ENCODE measurements around the gene MADD.

MADD gene

DNA sequence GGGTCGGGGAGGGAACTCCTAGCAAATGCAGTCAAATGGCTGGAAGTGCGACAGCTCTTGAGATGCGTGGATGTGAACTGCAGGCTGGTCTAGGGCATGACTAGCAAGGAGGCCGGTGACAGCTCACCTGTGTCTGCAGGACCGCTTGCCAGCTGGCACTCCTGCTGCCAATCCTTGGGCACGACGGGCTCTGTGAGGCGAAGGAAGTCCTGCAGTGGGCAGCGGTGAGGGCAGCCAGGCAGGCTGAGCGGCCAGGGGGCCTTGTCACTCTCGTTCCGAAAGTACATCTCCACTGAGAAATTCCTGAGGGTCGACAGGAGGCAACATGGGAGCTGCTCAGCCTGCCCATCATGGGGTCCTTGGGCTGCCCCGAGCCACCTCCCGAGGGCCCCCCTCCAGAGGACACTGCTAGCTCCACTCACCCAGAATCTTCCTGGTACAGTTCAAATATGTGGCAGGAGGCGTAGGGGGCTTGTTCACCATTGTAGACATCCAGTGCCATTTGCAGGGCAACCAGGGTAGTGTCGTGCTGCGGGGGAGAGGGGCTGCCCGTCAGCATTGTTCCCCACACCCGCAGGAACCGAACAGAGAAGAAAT is 27.2 kb upstream of the MADD start:
- Histone ChIP-seq H4K20me1 (ENCODE audit: insufficient read depth, low read length) (no peaks in the 10 kb centered on the region), H3K27ac (ENCODE audit: low read length) (no peak overlapping the region), H3K4me2 (ENCODE audit: insufficient read depth, low read length) (no peak overlapping the region), H3K4me3 (ENCODE audit: low read depth in 1 of 2, low read length in 2 of 2) (no peak overlapping the region), H2AFZ (ENCODE audit: low read depth, low read length) (no peak overlapping the region), H3K79me2 (ENCODE audit: insufficient read depth, low read length) (peaks cover 9% of the 10 kb centered on the region), H3K9ac (ENCODE audit: low read depth, low read length) (no peak overlapping the region), H3K27me3 (ENCODE audit: insufficient read depth, low read length, poor library complexity) (no peaks in the 10 kb centered on the region), H3K9me3 (ENCODE audit: insufficient read depth, low read length, severe bottlenecking) (no peaks in the 10 kb centered on the region), H3K36me3 (ENCODE audit: insufficient read depth, low read length) (peaks cover 69% of the 10 kb centered on the region), H3K4me1 (ENCODE audit: insufficient read depth, low read length) (peaks cover 9% of the 10 kb centered on the region)
- ATAC-seq (ENCODE audit: insufficient read depth, low read depth), result no peak
- TF ChIP-seq EZH2 (IDR thresholded peaks at IDR 0.05; ENCODE audit: borderline replicate concordance, low read depth, low read length, severe bottlenecking), result no peak
- TF ChIP-seq, protein P1, sequence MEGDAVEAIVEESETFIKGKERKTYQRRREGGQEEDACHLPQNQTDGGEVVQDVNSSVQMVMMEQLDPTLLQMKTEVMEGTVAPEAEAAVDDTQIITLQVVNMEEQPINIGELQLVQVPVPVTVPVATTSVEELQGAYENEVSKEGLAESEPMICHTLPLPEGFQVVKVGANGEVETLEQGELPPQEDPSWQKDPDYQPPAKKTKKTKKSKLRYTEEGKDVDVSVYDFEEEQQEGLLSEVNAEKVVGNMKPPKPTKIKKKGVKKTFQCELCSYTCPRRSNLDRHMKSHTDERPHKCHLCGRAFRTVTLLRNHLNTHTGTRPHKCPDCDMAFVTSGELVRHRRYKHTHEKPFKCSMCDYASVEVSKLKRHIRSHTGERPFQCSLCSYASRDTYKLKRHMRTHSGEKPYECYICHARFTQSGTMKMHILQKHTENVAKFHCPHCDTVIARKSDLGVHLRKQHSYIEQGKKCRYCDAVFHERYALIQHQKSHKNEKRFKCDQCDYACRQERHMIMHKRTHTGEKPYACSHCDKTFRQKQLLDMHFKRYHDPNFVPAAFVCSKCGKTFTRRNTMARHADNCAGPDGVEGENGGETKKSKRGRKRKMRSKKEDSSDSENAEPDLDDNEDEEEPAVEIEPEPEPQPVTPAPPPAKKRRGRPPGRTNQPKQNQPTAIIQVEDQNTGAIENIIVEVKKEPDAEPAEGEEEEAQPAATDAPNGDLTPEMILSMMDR (IDR thresholded peaks at IDR 0.05; ENCODE audit: borderline replicate concordance, extremely low read depth, low read length, poor library complexity, severe bottlenecking), result no peak
- DNase-seq, result no peak

DNA sequence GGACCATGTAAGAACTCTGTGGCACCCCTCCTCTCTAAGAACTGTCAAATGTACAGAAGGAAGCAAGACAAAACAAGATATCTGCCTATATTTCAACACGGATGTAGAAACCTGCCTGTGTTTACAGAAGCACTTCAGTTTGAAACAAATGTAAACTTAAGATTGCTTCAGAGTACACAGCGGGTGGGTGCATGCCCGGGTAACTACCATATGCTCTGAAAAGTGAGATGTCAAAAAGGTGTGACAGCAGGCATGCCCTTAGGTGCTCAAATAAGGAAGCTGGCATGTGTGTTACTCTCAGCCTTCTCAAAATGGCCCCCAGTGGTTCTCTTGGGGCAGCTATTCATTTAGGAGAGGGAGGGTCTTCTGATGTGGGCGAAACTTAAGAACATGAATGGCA is 26.5 kb upstream of the MADD start:
- no peak for TF ChIP-seq EZH2 (IDR thresholded peaks at IDR 0.05; ENCODE audit: borderline replicate concordance, low read depth, low read length, severe bottlenecking)
- TF ChIP-seq, protein P1 (IDR thresholded peaks at IDR 0.05; ENCODE audit: borderline replicate concordance, extremely low read depth, low read length, poor library complexity, severe bottlenecking), result no peak
- Histone ChIP-seq H3K79me2 (ENCODE audit: insufficient read depth, low read length) (peaks cover 17% of the 10 kb centered on the region), H3K9ac (ENCODE audit: low read depth, low read length) (no peak overlapping the region), H2AFZ (ENCODE audit: low read depth, low read length) (no peak overlapping the region), H3K27me3 (ENCODE audit: insufficient read depth, low read length, poor library complexity) (no peaks in the 10 kb centered on the region), H3K4me3 (ENCODE audit: low read depth in 1 of 2, low read length in 2 of 2) (no peak overlapping the region), H4K20me1 (ENCODE audit: insufficient read depth, low read length) (no peaks in the 10 kb centered on the region), H3K9me3 (ENCODE audit: insufficient read depth, low read length, severe bottlenecking) (no peaks in the 10 kb centered on the region), H3K4me2 (ENCODE audit: insufficient read depth, low read length) (no peak overlapping the region), H3K36me3 (ENCODE audit: insufficient read depth, low read length) (peaks cover 62% of the 10 kb centered on the region), H3K27ac (ENCODE audit: low read length) (no peak overlapping the region), H3K4me1 (ENCODE audit: insufficient read depth, low read length) (peaks cover 15% of the 10 kb centered on the region)
- ATAC-seq (ENCODE audit: insufficient read depth, low read depth) (no peak), DNase-seq (no peak)

DNA sequence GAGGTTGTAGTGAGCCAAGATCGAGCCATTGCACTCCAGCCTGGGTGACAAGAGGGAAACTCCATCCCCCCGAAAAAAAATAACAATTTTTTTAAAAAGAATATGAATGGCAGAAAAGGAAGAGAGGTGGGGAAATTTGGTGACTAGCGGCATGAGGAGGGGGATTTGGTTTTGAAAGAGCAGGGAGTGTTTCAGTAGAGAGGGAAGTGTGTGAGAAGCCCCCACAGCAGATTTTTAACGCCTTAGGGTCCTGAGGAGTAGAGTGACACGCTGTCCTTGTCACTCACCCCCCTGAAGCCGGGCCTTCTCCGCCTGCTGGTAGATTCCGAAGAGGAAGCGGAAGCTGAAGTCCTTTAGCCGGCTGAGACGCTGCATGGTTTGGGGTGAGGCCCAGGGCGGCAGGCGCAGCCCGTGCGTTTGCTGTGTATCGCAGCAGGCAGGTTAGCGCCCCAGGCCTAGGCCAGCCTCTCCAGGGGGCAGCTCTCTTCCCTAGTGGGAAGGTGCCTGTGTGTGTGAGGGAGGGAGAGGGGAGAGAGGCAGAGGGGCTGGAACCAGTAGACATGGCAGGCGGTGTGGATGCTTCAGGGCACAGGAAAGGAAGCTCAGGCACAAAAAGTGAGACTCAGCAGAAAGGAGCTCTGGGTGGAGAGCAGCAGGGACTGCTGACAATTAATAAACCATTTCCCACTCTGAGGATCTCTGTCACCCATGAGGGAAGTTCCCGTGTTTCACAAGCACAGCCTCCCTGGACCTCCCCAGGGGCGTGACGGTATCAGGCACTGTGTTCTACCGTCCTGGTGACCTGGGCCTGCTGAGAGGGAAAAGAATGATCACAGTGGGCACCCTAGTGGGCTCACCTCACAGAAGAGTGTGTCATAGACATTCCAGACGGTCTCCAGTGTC is 25.2 kb upstream of the MADD start:
- TF ChIP-seq EZH2 (IDR thresholded peaks at IDR 0.05; ENCODE audit: borderline replicate concordance, low read depth, low read length, severe bottlenecking), result no peak
- TF ChIP-seq, protein P1 (IDR thresholded peaks at IDR 0.05; ENCODE audit: borderline replicate concordance, extremely low read depth, low read length, poor library complexity, severe bottlenecking), result no peak
- no peak overlapping the region for H3K4me2 ChIP-seq (ENCODE audit: insufficient read depth, low read length)
- H4K20me1 ChIP-seq (ENCODE audit: insufficient read depth, low read length), result no peaks in the 10 kb centered on the region
- peaks cover 50% of the 10 kb centered on the region for H3K36me3 ChIP-seq (ENCODE audit: insufficient read depth, low read length)
- ATAC-seq (ENCODE audit: insufficient read depth, low read depth) (no peak), DNase-seq (no peak)
- peaks cover 28% of the 10 kb centered on the region for H3K79me2 ChIP-seq (ENCODE audit: insufficient read depth, low read length)
- peaks cover 21% of the 10 kb centered on the region for H3K4me1 ChIP-seq (ENCODE audit: insufficient read depth, low read length)
- H3K9me3 ChIP-seq (ENCODE audit: insufficient read depth, low read length, severe bottlenecking), result no peaks in the 10 kb centered on the region
- H3K4me3 ChIP-seq (ENCODE audit: low read depth in 1 of 2, low read length in 2 of 2), result no peak overlapping the region
- H3K27ac ChIP-seq (ENCODE audit: low read length), result no peak overlapping the region
- no peak overlapping the region for H2AFZ ChIP-seq (ENCODE audit: low read depth, low read length)
- H3K9ac ChIP-seq (ENCODE audit: low read depth, low read length), result no peak overlapping the region
- no peaks in the 10 kb centered on the region for H3K27me3 ChIP-seq (ENCODE audit: insufficient read depth, low read length, poor library complexity)

Measured in DND-41 (cell line).